Measurements from ENCODE around the gene HINT1.

Gene HINT1

DNA sequence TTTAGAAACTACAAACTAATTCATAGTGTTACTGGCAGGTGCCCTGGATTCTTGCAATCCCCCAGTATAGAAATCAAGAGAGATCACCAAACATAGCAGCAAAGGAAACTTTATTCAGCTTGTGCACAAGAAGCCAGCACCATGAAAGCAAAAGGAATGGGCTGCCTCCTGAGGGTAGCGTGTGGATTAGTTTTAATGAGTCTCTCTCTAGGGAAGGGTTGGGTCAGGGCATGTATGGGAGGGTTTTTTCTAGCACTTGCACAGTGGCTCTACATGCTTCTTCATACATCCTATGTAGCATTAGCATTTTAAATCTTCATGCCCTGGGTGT, 44.1 kb upstream of the HINT1 start:
- no peak for TF ChIP-seq CTCF (conservative IDR thresholded peaks at IDR 0.05; ENCODE audit: control insufficient read depth, insufficient read depth, low read depth, low read length)
- no peak overlapping the region for H3K4me3 ChIP-seq (ENCODE audit: control insufficient read depth, low read depth, low read length)
- DNase-seq (ENCODE audit: low read depth) = no peak

- no peak for TF ChIP-seq CTCF (conservative IDR thresholded peaks at IDR 0.05; ENCODE audit: control insufficient read depth, insufficient read depth, low read depth, low read length)
- no peak for DNase-seq (ENCODE audit: low read depth)
These were observed 41.7 kb upstream of the HINT1 start for GRCh38 chr5:131206772-131207171.

DNA sequence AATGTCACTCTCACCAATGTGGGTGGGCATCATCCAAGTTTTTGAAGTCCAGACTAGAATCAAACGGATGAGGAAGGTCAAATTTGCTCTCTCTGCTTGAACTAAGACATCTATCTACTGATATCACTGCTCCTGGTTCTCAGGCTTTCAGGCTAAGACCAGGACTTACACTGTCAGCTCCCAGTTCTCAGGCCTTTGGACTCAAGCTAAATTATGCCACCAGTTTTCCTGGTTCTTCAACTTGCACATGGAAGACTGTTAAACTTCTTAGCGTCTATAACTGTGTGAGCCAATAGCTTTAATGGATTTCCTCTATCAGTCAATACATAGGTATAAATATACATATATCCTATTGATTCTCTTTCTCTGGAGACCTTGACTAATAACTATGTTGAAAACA, 41.0 kb upstream of the HINT1 start:
- no peak overlapping the region for H3K4me3 ChIP-seq (ENCODE audit: control insufficient read depth, low read depth, low read length)
- DNase-seq (ENCODE audit: low read depth) = no peak
- TF ChIP-seq CTCF (conservative IDR thresholded peaks at IDR 0.05; ENCODE audit: control insufficient read depth, insufficient read depth, low read depth, low read length) = no peak

More at GRCh38 chr5:131206772-131207171, 41.7 kb upstream of the HINT1 start:
- H3K4me3 ChIP-seq (ENCODE audit: control insufficient read depth, low read depth, low read length) = no peak overlapping the region

DNA sequence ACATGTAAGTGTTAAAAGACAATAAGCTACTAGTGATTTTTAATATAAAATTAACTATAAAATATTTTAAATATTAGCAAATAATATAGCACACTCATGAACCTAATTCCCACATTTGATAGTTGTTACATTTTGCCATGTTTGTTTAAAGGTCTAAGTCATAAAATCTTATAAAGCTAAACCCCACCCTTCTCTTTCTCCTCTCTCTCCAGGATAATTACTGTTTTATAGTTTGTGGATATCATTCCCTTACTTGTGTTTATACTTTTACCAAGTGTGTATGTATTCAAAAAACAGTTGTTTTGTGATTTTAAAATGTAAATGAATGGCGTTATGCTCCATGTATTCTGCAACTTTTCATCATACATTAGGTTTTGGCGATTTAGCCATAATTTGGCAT, 39.9 kb upstream of the HINT1 start:
- DNase-seq (ENCODE audit: low read depth) = no peak
- H3K4me3 ChIP-seq (ENCODE audit: control insufficient read depth, low read depth, low read length) = no peak overlapping the region
- no peak for TF ChIP-seq CTCF (conservative IDR thresholded peaks at IDR 0.05; ENCODE audit: control insufficient read depth, insufficient read depth, low read depth, low read length)

- H3K4me3 ChIP-seq (ENCODE audit: control insufficient read depth, low read depth, low read length) = no peak overlapping the region
- no peak for TF ChIP-seq CTCF (conservative IDR thresholded peaks at IDR 0.05; ENCODE audit: control insufficient read depth, insufficient read depth, low read depth, low read length)
These were observed 35.5 kb upstream of the HINT1 start for GRCh38 chr5:131200560-131200959.

DNA sequence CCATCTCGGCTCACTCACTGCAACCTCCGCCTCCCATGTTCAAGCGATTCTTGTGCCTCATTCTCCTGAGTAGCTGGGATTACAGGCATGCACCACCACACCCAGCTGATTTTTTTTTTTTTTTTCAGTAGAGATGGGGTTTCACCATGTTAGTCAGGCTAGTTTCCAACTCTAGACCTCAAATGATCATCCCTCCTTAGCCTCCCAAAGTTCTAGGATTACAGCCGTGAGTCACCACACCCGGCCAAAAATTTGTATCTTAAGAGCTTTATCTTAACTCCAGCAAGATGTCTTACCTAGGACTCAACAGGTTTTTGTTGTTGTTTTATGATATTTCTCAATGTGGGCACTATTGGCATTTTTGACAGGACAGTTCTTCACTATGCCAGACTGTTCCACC, 33.6 kb upstream of the HINT1 start:
- H3K4me3 ChIP-seq (ENCODE audit: control insufficient read depth, low read depth, low read length) = no peak overlapping the region
- no peak for TF ChIP-seq CTCF (conservative IDR thresholded peaks at IDR 0.05; ENCODE audit: control insufficient read depth, insufficient read depth, low read depth, low read length)
- DNase-seq (ENCODE audit: low read depth) = peak; percentile 78

More at GRCh38 chr5:131200560-131200959, 35.5 kb upstream of the HINT1 start:
- DNase-seq (ENCODE audit: low read depth) = no peak

- no peak for TF ChIP-seq CTCF (conservative IDR thresholded peaks at IDR 0.05; ENCODE audit: control insufficient read depth, insufficient read depth, low read depth, low read length)
- peak; percentile 72 for DNase-seq (ENCODE audit: low read depth)
- no peak overlapping the region for H3K4me3 ChIP-seq (ENCODE audit: control insufficient read depth, low read depth, low read length)
These were observed 31.3 kb upstream of the HINT1 start for GRCh38 chr5:131196331-131196730.

Measured in fibroblast of mammary gland (primary cell).